Neuronal stem cell (in vitro differentiated cells): ENCODE results near the gene LSM14B.

Source experiments
- DNase-seq: peaks from one replicate; pipeline ENCODE4 v3.0.0-alpha.2; 2013; ENCODE audit warnings: low spot score
- H2AFZ ChIP-seq: one replicate; pipeline ENCODE4 v1.6.1; 2013; ENCODE audit warnings: mild to moderate bottlenecking, low read length, inconsistent platforms
- H2AK5ac ChIP-seq: 2 replicates; pipeline ENCODE4 v1.6.1; 2013; ENCODE audit warnings: low read depth, mild to moderate bottlenecking, inconsistent platforms, low read length, moderate library complexity, mixed read lengths
- H2BK120ac ChIP-seq: 2 replicates; pipeline ENCODE4 v1.6.1; 2013; ENCODE audit warnings: low read depth, mild to moderate bottlenecking, inconsistent platforms, low read length, moderate library complexity, mixed read lengths
- H2BK12ac ChIP-seq: one replicate; pipeline ENCODE4 v1.6.1; 2013; ENCODE audit warnings: low read length, inconsistent platforms
- H2BK15ac ChIP-seq: 2 replicates; pipeline ENCODE4 v1.6.1; 2013; ENCODE audit warnings: mild to moderate bottlenecking, low read length, inconsistent platforms, mixed read lengths
- H2BK5ac ChIP-seq: one replicate; pipeline ENCODE4 v1.6.1; 2013; ENCODE audit warnings: inconsistent platforms, mild to moderate bottlenecking, low read length, moderate library complexity
- H3K14ac ChIP-seq: one replicate; pipeline ENCODE4 v1.6.1; 2013; ENCODE audit warnings: low read length, inconsistent platforms
- H3K18ac ChIP-seq: 2 replicates; pipeline ENCODE4 v1.6.1; 2013; ENCODE audit warnings: low read length, inconsistent platforms
- H3K23ac ChIP-seq: 2 replicates; pipeline ENCODE4 v1.6.1; 2013; ENCODE audit warnings: low read depth, mild to moderate bottlenecking, mixed read lengths, low read length, inconsistent platforms; ENCODE audit not compliant: poor library complexity
- H3K27ac ChIP-seq: replicated peaks from 3 replicates; pipeline ENCODE4 v1.5.1; 2013; ENCODE audit warnings: low read length, inconsistent platforms
- H3K27me3 ChIP-seq, 3 experiments: 2 replicates each; pipeline ENCODE4 v1.6.1; 2013; ENCODE audit warnings: low read length in 3 of 3, mild to moderate bottlenecking in 2 of 3, inconsistent platforms in 1 of 3, low read depth in 1 of 3, mixed read lengths in 1 of 3, moderate library complexity in 1 of 3; ENCODE audit not compliant: control insufficient read depth in 3 of 3, insufficient read depth in 3 of 3
- H3K36me3 ChIP-seq, 2 donors: replicated peaks in 1 of 2; 2 replicates each; pipeline ENCODE4 v1.6.1; 2013; ENCODE audit warnings: low read length in 2 of 2; ENCODE audit not compliant: control insufficient read depth in 2 of 2, insufficient read depth in 2 of 2
- H3K4ac ChIP-seq: 2 replicates; pipeline ENCODE4 v1.6.1; 2013; ENCODE audit warnings: inconsistent platforms, mild to moderate bottlenecking, low read length, moderate library complexity
- H3K4me1 ChIP-seq, 2 donors: 1 replicate in 1 of 2; 2 replicates in 1 of 2; pipeline ENCODE4 v1.6.1; 2013; ENCODE audit warnings: low read length in 2 of 2, low read depth in 1 of 2; ENCODE audit not compliant: control insufficient read depth in 2 of 2, insufficient read depth in 1 of 2
- H3K4me2 ChIP-seq: one replicate; pipeline ENCODE4 v1.6.1; 2013; ENCODE audit warnings: mild to moderate bottlenecking, low read length, inconsistent platforms; ENCODE audit not compliant: insufficient read depth, poor library complexity, severe bottlenecking
- H3K4me3 ChIP-seq, 2 donors: 2 replicates each; pipeline ENCODE4 v1.5.1; 2013; ENCODE audit warnings: low read length in 2 of 2, mild to moderate bottlenecking in 2 of 2, inconsistent platforms in 1 of 2, moderate library complexity in 1 of 2
- H3K79me1 ChIP-seq: one replicate; pipeline ENCODE4 v1.6.1; 2013; ENCODE audit warnings: low read depth, mild to moderate bottlenecking, inconsistent platforms, low read length, moderate library complexity
- H3K9ac ChIP-seq: one replicate; pipeline ENCODE4 v1.6.1; 2013; ENCODE audit warnings: mild to moderate bottlenecking, low read depth, low read length, inconsistent platforms; ENCODE audit not compliant: poor library complexity
- H3K9me3 ChIP-seq, 2 donors: replicated peaks in 1 of 2; 2 replicates each; pipeline versions ENCODE3 to v1.6.1; 2013; ENCODE audit warnings: low read length in 2 of 2, mild to moderate bottlenecking in 2 of 2, inconsistent platforms in 1 of 2, low read depth in 1 of 2, mixed read lengths in 1 of 2, moderate library complexity in 1 of 2; ENCODE audit not compliant: control insufficient read depth in 2 of 2, insufficient read depth in 1 of 2
- H4K8ac ChIP-seq: one replicate; pipeline ENCODE4 v1.6.1; 2013; ENCODE audit warnings: low read depth, mild to moderate bottlenecking, inconsistent platforms, low read length, moderate library complexity
- H4K91ac ChIP-seq: one replicate; pipeline ENCODE4 v1.6.1; 2013; ENCODE audit warnings: low read length, low read depth, mild to moderate bottlenecking, inconsistent platforms; ENCODE audit not compliant: poor library complexity
- WGBS, 2 donors: extraction: QIAGEN DNeasy Blood & Tissue Kit; methylation state at CpG; one replicate each; pipeline ENCODE4 v1.1.7; 2013; ENCODE audit warnings: missing lambda C conversion rate in 2 of 2, mixed read lengths in 1 of 2; ENCODE audit not compliant: insufficient read length in 2 of 2, insufficient replicate concordance in 1 of 2; ENCODE audit errors: extremely low coverage in 2 of 2; 5-methylcytosine and 5-hydroxymethylcytosine counted together

Gene LSM14B

GRCh38 chr20:62161347-62161746 is 39.1 kb downstream of the LSM14B start:
- no peak overlapping the region for H3K18ac ChIP-seq
- H3K14ac ChIP-seq = no peak overlapping the region
- no peaks in the 10 kb centered on the region for H3K27me3 ChIP-seq
- H2BK120ac ChIP-seq = no peak overlapping the region
- no peak overlapping the region for H3K27ac ChIP-seq
- no peak overlapping the region for H2AK5ac ChIP-seq
- H2AFZ ChIP-seq = no peak overlapping the region
- peaks cover 4% of the 10 kb centered on the region in 2 donors for H3K4me1 ChIP-seq
- no peak overlapping the region for H3K4ac ChIP-seq
- H2BK5ac ChIP-seq = no peak overlapping the region
- H3K79me1 ChIP-seq = peaks cover 24% of the 10 kb centered on the region
- H2BK15ac ChIP-seq = no peak overlapping the region
- no peak overlapping the region for H3K4me2 ChIP-seq
- H3K36me3 ChIP-seq = peaks cover 50 to 81% of the 10 kb centered on the region in 2 donors
- no peak overlapping the region for H3K23ac ChIP-seq
- no peak overlapping the region for H3K9ac ChIP-seq
- H3K4me3 ChIP-seq = no peak overlapping the region
- H4K8ac ChIP-seq = peak overlapping the region; percentile 43
- no peaks in the 10 kb centered on the region for H3K9me3 ChIP-seq
- no CpG with 5 or more reads among the region's 17 CpGs for WGBS, 2 donors
- no peak overlapping the region for H4K91ac ChIP-seq
- peak overlapping the region; percentile 58 for H2BK12ac ChIP-seq
- DNase-seq = no peak

GRCh38 chr20:62162765-62163484 is 40.6 kb downstream of the LSM14B start:
- no peak overlapping the region for H3K14ac ChIP-seq
- no peaks in the 10 kb centered on the region for H3K9me3 ChIP-seq
- DNase-seq = no peak
- no peaks in the 10 kb centered on the region for H3K27me3 ChIP-seq
- H2BK5ac ChIP-seq = peak overlapping the region; percentile 39
- H2BK12ac ChIP-seq = no peak overlapping the region
- no peak overlapping the region for H2BK120ac ChIP-seq
- no peaks in the 10 kb centered on the region for H3K4me1 ChIP-seq
- no peak overlapping the region for H3K27ac ChIP-seq
- no peak overlapping the region for H3K23ac ChIP-seq
- H4K8ac ChIP-seq = no peak overlapping the region
- H3K4ac ChIP-seq = no peak overlapping the region
- no peak overlapping the region for H3K4me2 ChIP-seq
- peak overlapping the region; percentile 60 for H3K9ac ChIP-seq
- no peak overlapping the region for H2BK15ac ChIP-seq
- no peak overlapping the region for H4K91ac ChIP-seq
- H2AK5ac ChIP-seq = no peak overlapping the region
- H3K79me1 ChIP-seq = peaks cover 15% of the 10 kb centered on the region
- H3K18ac ChIP-seq = no peak overlapping the region
- no peak overlapping the region for H2AFZ ChIP-seq
- H3K4me3 ChIP-seq = no peak overlapping the region
- WGBS, 2 donors = no CpG with 5 or more reads among the region's 38 CpGs
- peaks cover 52 to 87% of the 10 kb centered on the region in 2 donors for H3K36me3 ChIP-seq

GRCh38 chr20:62163485-62163865 is 41.2 kb downstream of the LSM14B start:
- Histone ChIP-seq H2BK5ac (peak overlapping the region; percentile 39), H4K91ac (no peak overlapping the region), H2BK12ac (no peak overlapping the region), H3K79me1 (peaks cover 13% of the 10 kb centered on the region), H3K4me2 (no peak overlapping the region), H2BK15ac (no peak overlapping the region), H3K27me3 (no peaks in the 10 kb centered on the region), H4K8ac (no peak overlapping the region), H2AK5ac (no peak overlapping the region), H3K18ac (no peak overlapping the region), H3K23ac (no peak overlapping the region), H2AFZ (no peak overlapping the region), H2BK120ac (no peak overlapping the region), H3K9me3 (no peaks in the 10 kb centered on the region), H3K9ac (no peak overlapping the region), H3K36me3 (peaks cover 57 to 87% of the 10 kb centered on the region in 2 donors), H3K4ac (no peak overlapping the region), H3K4me3 (no peak overlapping the region), H3K4me1 (no peaks in the 10 kb centered on the region), H3K27ac (no peak overlapping the region), H3K14ac (no peak overlapping the region)
- DNase-seq = no peak
- WGBS, 2 donors = no CpG with 5 or more reads among the region's 25 CpGs

GRCh38 chr20:62163986-62164762 is 41.9 kb downstream of the LSM14B start:
- H3K79me1 ChIP-seq = peaks cover 15% of the 10 kb centered on the region
- H3K27ac ChIP-seq = no peak overlapping the region
- peak overlapping the region; percentile 73 for H3K23ac ChIP-seq
- H3K4me1 ChIP-seq = no peaks in the 10 kb centered on the region
- no peak overlapping the region for H2AFZ ChIP-seq
- H3K4me2 ChIP-seq = no peak overlapping the region
- no peak overlapping the region for H3K14ac ChIP-seq
- peak overlapping the region; percentile 24 for H2BK5ac ChIP-seq
- no peak overlapping the region for H2BK12ac ChIP-seq
- no peak overlapping the region for H2BK15ac ChIP-seq
- no CpG with 5 or more reads among the region's 29 CpGs for WGBS, 2 donors
- H4K91ac ChIP-seq = no peak overlapping the region
- H3K27me3 ChIP-seq = no peaks in the 10 kb centered on the region
- peaks cover 62 to 89% of the 10 kb centered on the region in 2 donors for H3K36me3 ChIP-seq
- H3K18ac ChIP-seq = no peak overlapping the region
- H2AK5ac ChIP-seq = no peak overlapping the region
- no peak for DNase-seq
- no peak overlapping the region for H4K8ac ChIP-seq
- H3K9ac ChIP-seq = peak overlapping the region; percentile 77
- no peak overlapping the region for H2BK120ac ChIP-seq
- H3K9me3 ChIP-seq = no peaks in the 10 kb centered on the region
- H3K4ac ChIP-seq = no peak overlapping the region
- H3K4me3 ChIP-seq = no peak overlapping the region
